Psoas muscle (tissue), 8 donors: ENCODE data around the gene GLTP. TPM values are rescaled to one million over a fixed set of nuclear protein-coding genes. Genes with fewer than 3 reads are reported as not detected.

Source experiments
- ATAC-seq, 4 donors: fragments of 200-7000 bp; cut with Tn5 transposase; one replicate each; pipeline ENCODE4 v1.9.1; 2020; ENCODE audit warnings: moderate library complexity in 3 of 4, mild to moderate bottlenecking in 2 of 4
- DNase-seq, 2 donors: peaks; one replicate each; pipeline ENCODE4 v3.0.0-alpha.2; 2020
- H3K27ac ChIP-seq: fragments of 200-600 bp; one replicate; pipeline ENCODE4 v1.8.0; 2022
- H3K27me3 ChIP-seq, 3 donors: fragments of 200-600 bp in 1 of 3; one replicate each; pipeline versions ENCODE4 v1.6.1 to v1.8.0; 2013 to 2022; ENCODE audit warnings: low read length in 2 of 3, mild to moderate bottlenecking in 2 of 3, moderate library complexity in 1 of 3; ENCODE audit not compliant: insufficient read depth in 3 of 3
- H3K36me3 ChIP-seq, 2 donors: fragments of 200-600 bp in 1 of 2; one replicate each; pipeline versions ENCODE4 v1.6.1 to v1.8.0; 2013 to 2022; ENCODE audit warnings: low read depth in 1 of 2, mild to moderate bottlenecking in 1 of 2, moderate library complexity in 1 of 2; ENCODE audit not compliant: insufficient read depth in 1 of 2
- H3K4me1 ChIP-seq: fragments of 200-600 bp; one replicate; pipeline ENCODE4 v1.8.0; 2022
- H3K4me3 ChIP-seq: fragments of 200-600 bp; one replicate; pipeline ENCODE4 v1.8.0; 2022; ENCODE audit warnings: mild to moderate bottlenecking
- H3K9me3 ChIP-seq: fragments of 200-600 bp; one replicate; pipeline ENCODE4 v1.8.0; 2022
- CTCF ChIP-seq: fragments of 200-600 bp; IDR thresholded peaks from one replicate; pipeline ENCODE4 v1.8.0; 2022; ENCODE audit warnings: antibody characterized with exemption
- WGBS, 3 donors: extraction: QIAGEN DNeasy Blood & Tissue Kit; methylation state at CpG; one replicate each; pipeline versions ENCODE4 v1.1.6 to v1.1.7; 2013; 5-methylcytosine and 5-hydroxymethylcytosine counted together
- intact Hi-C, 2 donors: fragments of 100-400 bp; cut with DNase I; formaldehyde crosslinking; loops; one replicate each; pipeline versions ENCODE4 v1.11.0 to v1.14.2; 2022
- polyA plus RNA-seq, 3 donors: library from polyadenylated mRNA; stranded (reverse); fragments of 200-250 nt; gene quantifications; one replicate each; pipeline ENCODE4 v1.2.3, GENCODE V29; 2013
- total RNA-seq, 4 donors: library from RNA; stranded (reverse); fragmentation: NEBNext Ultra II Directional in 2 of 4; extraction: Animal tissue kit (Norgen Biotek cat#: 25700) in 2 of 4; gene quantifications; one replicate each; pipeline versions ENCODE4 v1.2.1 to v1.2.4, GENCODE V29; 2021 to 2023
- donor health status: healthy with polysubstance abuse.
- donor health status: DM: no; HTN: no; CAD: no; lungs with moderate emphysema.
- donor health status: Bipolar disorder and iron deficiency.
- donor health status: healthy.
- donor health status: DM: yes; HTN: yes; CAD: no.
- donor health status: DM: no; HTN: no; CAD: no.
- donor health status: DM: no; HTN: no; CAD: no.
- donor health status: DM: yes; HTN: yes; CAD: no.

Gene GLTP
- total and polyA plus RNA-seq, 7 donors: 12.1 to 23.3 (median 16.9) TPM

GRCh38 chr12:109926488-109927210, 46.3 kb upstream of the GLTP start:
- Histone ChIP-seq H3K4me1 (peaks cover 8% of the 10 kb centered on the region), H3K27me3 (no peaks in the 10 kb centered on the region), H3K9me3 (no peaks in the 10 kb centered on the region), H3K27ac (no peak overlapping the region), H3K36me3 (peaks cover 9 to 49% of the 10 kb centered on the region in 2 donors), H3K4me3 (no peak overlapping the region)
- WGBS, 3 donors: 78 to 86% (median 79%) methylated on average over 11 of the region's 11 CpGs
- ATAC-seq (no peak), DNase-seq (no peak)
- intact Hi-C loops: no loop called here
- TF ChIP-seq CTCF: no peak

- ATAC-seq: no peak
- intact Hi-C loops: no loop called here
- H3K27ac ChIP-seq: no peak overlapping the region
- H3K4me1 ChIP-seq: peaks cover 8% of the 10 kb centered on the region
- no peaks in the 10 kb centered on the region for H3K9me3 ChIP-seq
- no peak for DNase-seq
- H3K27me3 ChIP-seq: no peaks in the 10 kb centered on the region
- no peak overlapping the region for H3K4me3 ChIP-seq
- WGBS, 3 donors: 80 to 91% (median 88%) methylated on average over 8 of the region's 8 CpGs
- peaks cover 3 to 48% of the 10 kb centered on the region in 2 donors for H3K36me3 ChIP-seq
- TF ChIP-seq CTCF: no peak
Observed at GRCh38 chr12:109926016-109926415, 45.7 kb upstream of the GLTP start.

GRCh38 chr12:109925185-109925840, 45.0 kb upstream of the GLTP start:
- DNase-seq: no peak
- WGBS, 3 donors: 63 to 72% (median 71%) methylated on average over 20 of the region's 20 CpGs

GRCh38 chr12:109923481-109924245, 43.3 kb upstream of the GLTP start:
- DNase-seq (no peak), ATAC-seq (no peak)
- H3K4me3 ChIP-seq: no peak overlapping the region
- no peak for TF ChIP-seq CTCF
- WGBS, 3 donors: 76 to 83% (median 80%) methylated on average over 17 of the region's 17 CpGs
- H3K36me3 ChIP-seq: peaks cover 3 to 51% of the 10 kb centered on the region in 2 donors
- H3K9me3 ChIP-seq: no peaks in the 10 kb centered on the region
- peaks cover 8% of the 10 kb centered on the region for H3K4me1 ChIP-seq
- no peaks in the 10 kb centered on the region for H3K27me3 ChIP-seq
- H3K27ac ChIP-seq: no peak overlapping the region
- intact Hi-C loops: no loop called here

More at GRCh38 chr12:109925185-109925840, 45.0 kb upstream of the GLTP start:
- no peak for TF ChIP-seq CTCF
- Histone ChIP-seq H3K9me3 (no peaks in the 10 kb centered on the region), H3K36me3 (peaks cover 3 to 48% of the 10 kb centered on the region in 2 donors), H3K4me3 (no peak overlapping the region), H3K27me3 (no peaks in the 10 kb centered on the region), H3K4me1 (peaks cover 8% of the 10 kb centered on the region), H3K27ac (no peak overlapping the region)
- ATAC-seq: no peak
- intact Hi-C loops: no loop called here
